Ecto neural progenitor cell (in vitro differentiated cells): ENCODE results near the gene NEDD4L.
"Not testable (repeated sequence)": the region's sequence is repeated elsewhere in the genome, so short reads cannot be mapped to it uniquely, and the experiment has no call there.

ENCODE experiments used
- DNase-seq: peaks from one replicate; pipeline ENCODE4 v3.0.0-alpha.2; 2018; ENCODE audit warnings: low spot score

The NEDD4L gene

GRCh38 chr18:58043491-58044369 lies at the start of gene NEDD4L:
Gene NEDD4L, plus strand, starts transcription at chr18:58044226. Its CDS starts 435 bp downstream, at chr18:58044661.
- DNase-seq, result peak; percentile 90

GRCh38 chr18:57995331-57995730 lies 48.7 kb upstream of the NEDD4L start:
- no peak for DNase-seq

- DNase-seq, result not testable (repeated sequence)
Observed at GRCh38 chr18:57996894-57997293, 47.1 kb upstream of the NEDD4L start.

GRCh38 chr18:57997820-57998219 lies 46.2 kb upstream of the NEDD4L start:
- no peak for DNase-seq

- DNase-seq, result no peak
Observed at GRCh38 chr18:57998461-57998860, 45.6 kb upstream of the NEDD4L start.

- DNase-seq, result no peak
Observed at GRCh38 chr18:58004317-58004716, 39.7 kb upstream of the NEDD4L start.

GRCh38 chr18:58005011-58005410 lies 39.0 kb upstream of the NEDD4L start:
- DNase-seq, result no peak

GRCh38 chr18:58005885-58006523 lies 38.0 kb upstream of the NEDD4L start:
- no peak for DNase-seq

GRCh38 chr18:58009166-58009565 lies 34.9 kb upstream of the NEDD4L start:
- no peak for DNase-seq

GRCh38 chr18:58010265-58010664 lies 33.8 kb upstream of the NEDD4L start:
- DNase-seq, result no peak

GRCh38 chr18:58012356-58012755 lies 31.7 kb upstream of the NEDD4L start:
- no peak for DNase-seq

GRCh38 chr18:58013241-58014211 lies 30.5 kb upstream of the NEDD4L start:
- DNase-seq, result no peak

- DNase-seq, result no peak
Observed at GRCh38 chr18:58015065-58015780, 28.8 kb upstream of the NEDD4L start.

- DNase-seq, result no peak
Observed at GRCh38 chr18:58017267-58017666, 26.8 kb upstream of the NEDD4L start.

GRCh38 chr18:58020567-58021107 lies 23.4 kb upstream of the NEDD4L start:
- no peak for DNase-seq

- no peak for DNase-seq
Observed at GRCh38 chr18:58021504-58021903, 22.5 kb upstream of the NEDD4L start.

- no peak for DNase-seq
Observed at GRCh38 chr18:58023108-58023507, 20.9 kb upstream of the NEDD4L start.

- no peak for DNase-seq
Observed at GRCh38 chr18:58024139-58024538, 19.9 kb upstream of the NEDD4L start.

- no peak for DNase-seq
Observed at GRCh38 chr18:58025205-58025604, 18.8 kb upstream of the NEDD4L start.

- no peak for DNase-seq
Observed at GRCh38 chr18:58025733-58026132, 18.3 kb upstream of the NEDD4L start.

GRCh38 chr18:58026395-58026794 lies 17.6 kb upstream of the NEDD4L start:
- DNase-seq, result no peak
